Activated T-helper 17 cell treated with anti-CD3 and anti-CD28 coated beads, Interleukin-2, amount 50 U/mL, for 72 hours (primary cell): Measurements from ENCODE around the gene SPINK6. TPM values are rescaled to one million over a fixed set of nuclear protein-coding genes. Genes with fewer than 3 reads are reported as not detected.
A peak's percentile ranks its signal among the peaks of the same experiment; 100 is the strongest.

Experiments
- ATAC-seq: fragments of 150-1000 bp; cut with Tn5 transposase; replicated peaks from 2 replicates; pipeline ENCODE4 v1.10.0; 2021; ENCODE audit warnings: mild to moderate bottlenecking, moderate library complexity
- H3K27ac Mint-ChIP-seq: one replicate; pipeline ENCODE4 v1.8.0; 2022; ENCODE audit warnings: mixed read lengths
- H3K27me3 Mint-ChIP-seq: one replicate; pipeline ENCODE4 v1.8.0; 2022; ENCODE audit warnings: mixed read lengths
- H3K36me3 Mint-ChIP-seq: one replicate; pipeline ENCODE4 v1.8.0; 2022; ENCODE audit warnings: low read depth, mild to moderate bottlenecking, mixed read lengths
- H3K4me1 Mint-ChIP-seq: one replicate; pipeline ENCODE4 v1.8.0; 2022; ENCODE audit warnings: mixed read lengths
- H3K4me3 Mint-ChIP-seq: one replicate; pipeline ENCODE4 v1.8.0; 2022; ENCODE audit warnings: mild to moderate bottlenecking, mixed read lengths
- H3K9me3 Mint-ChIP-seq: one replicate; pipeline ENCODE4 v1.8.0; 2022; ENCODE audit warnings: mixed read lengths
- total RNA-seq, 2 donors: library from RNA; stranded (reverse); gene quantifications; one replicate each; pipeline ENCODE4 v1.2.3, GENCODE V29; 2022

SPINK6 gene, protein sequence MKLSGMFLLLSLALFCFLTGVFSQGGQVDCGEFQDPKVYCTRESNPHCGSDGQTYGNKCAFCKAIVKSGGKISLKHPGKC
- total RNA-seq: not detected

DNA sequence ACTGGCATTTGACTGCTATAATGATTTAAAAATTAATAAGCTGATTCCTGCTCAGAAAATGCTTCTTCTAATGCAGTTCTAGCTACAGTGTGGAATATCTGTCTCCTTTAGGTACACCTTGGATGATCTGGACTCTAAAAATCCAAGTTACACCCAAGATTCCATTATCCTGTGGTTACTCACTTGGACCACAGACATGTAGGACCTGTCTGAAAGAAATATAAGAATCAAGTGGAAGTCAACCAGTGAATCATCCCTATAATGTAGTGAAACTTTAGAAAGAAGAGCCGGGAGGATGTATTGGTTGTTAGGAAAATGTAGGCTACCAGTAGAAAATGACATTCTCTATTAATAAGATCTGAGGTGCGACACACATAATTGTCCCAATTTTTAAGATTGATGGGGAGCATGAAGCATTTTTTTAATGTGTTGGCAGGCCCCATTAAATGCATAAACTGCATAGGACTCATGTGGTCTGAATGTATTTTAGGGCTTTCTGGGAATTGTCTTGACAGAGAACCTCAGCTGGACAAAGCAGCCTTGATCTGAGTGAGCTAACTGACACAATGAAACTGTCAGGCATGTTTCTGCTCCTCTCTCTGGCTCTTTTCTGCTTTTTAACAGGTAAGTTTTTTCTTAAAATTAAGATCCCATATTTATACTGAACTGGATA, at the start of gene SPINK6:
TSS of gene SPINK6 (plus strand) at position 512 of the 673 bp plus-strand sequence. CDS start at position 567, 55 bp downstream.
- peaks cover 21% of the 10 kb centered on the region for H3K27me3 Mint-ChIP-seq
- no peak within 1 kb of the TSS for H3K4me3 Mint-ChIP-seq
- H3K27ac Mint-ChIP-seq: no peak within 1 kb of the TSS
- H3K4me1 Mint-ChIP-seq: no peaks in the 10 kb centered on the region
- no peak for ATAC-seq
- no peaks in the 10 kb centered on the region for H3K36me3 Mint-ChIP-seq
- no peaks in the 10 kb centered on the region for H3K9me3 Mint-ChIP-seq

DNA sequence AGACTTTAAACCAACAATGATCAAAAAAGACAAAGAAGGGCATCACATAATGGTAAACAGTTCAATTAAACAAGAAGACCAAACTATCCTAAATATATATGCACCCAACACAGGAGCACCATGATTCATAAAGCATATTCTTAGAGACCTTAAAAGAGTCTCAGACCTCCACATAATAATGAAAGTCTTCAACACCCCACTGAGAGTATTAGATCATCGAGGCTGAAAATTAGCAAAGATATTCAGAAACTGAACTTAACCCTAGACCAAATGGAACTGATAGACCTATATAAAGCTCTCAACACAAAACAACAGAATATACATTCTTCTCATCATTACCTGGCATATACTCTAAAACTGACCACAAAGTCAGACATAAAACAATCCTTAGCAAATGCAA, 46.2 kb upstream of the SPINK6 start:
- Mint-ChIP-seq H3K27me3 (peaks cover 3% of the 10 kb centered on the region), H3K27ac (no peak overlapping the region), H3K4me3 (no peak overlapping the region), H3K9me3 (no peaks in the 10 kb centered on the region), H3K36me3 (no peaks in the 10 kb centered on the region), H3K4me1 (no peaks in the 10 kb centered on the region)
- ATAC-seq: no peak

DNA sequence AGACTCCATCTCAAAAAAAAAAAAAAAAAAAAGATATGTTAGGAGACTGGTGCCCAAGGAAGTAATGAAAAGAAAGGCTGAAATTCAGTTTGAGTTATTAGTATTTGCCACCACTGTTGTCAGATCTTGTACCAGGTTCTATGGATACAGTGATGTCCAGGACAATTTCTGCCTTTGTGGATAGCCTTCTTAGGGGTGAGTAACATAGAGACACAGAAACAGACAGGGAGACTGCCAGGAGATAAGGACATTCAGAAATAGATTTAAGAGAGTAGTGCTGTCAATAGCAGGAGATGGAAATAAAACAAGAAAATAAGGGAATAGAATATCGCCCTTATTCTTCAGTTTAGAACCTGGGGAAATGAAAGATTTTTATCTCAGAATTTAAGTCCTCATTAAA, 40.8 kb upstream of the SPINK6 start:
- Mint-ChIP-seq H3K27me3 (no peaks in the 10 kb centered on the region), H3K4me3 (no peak overlapping the region), H3K36me3 (no peaks in the 10 kb centered on the region), H3K4me1 (no peaks in the 10 kb centered on the region), H3K27ac (no peak overlapping the region), H3K9me3 (no peaks in the 10 kb centered on the region)
- ATAC-seq: no peak

DNA sequence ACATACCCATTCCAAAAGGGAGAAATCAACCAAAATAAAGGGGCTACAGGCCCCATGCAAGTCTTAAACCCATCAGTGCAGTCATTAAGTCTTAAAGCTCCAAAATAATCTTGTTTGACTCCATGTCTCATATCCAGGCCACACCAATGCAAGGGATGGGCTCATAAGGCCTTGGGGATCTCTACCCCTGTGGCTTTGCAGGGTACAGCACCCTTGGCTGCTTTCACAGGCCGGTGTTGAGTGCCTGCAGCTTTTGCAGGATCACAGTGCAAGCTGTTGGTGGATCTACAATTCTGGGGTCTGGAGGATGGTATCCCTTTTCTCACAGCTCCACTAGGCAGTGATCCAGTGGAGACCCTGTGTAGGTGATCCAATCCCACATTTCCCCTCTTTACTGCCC, 39.5 kb upstream of the SPINK6 start:
- H3K27me3 Mint-ChIP-seq: peaks cover 5% of the 10 kb centered on the region
- H3K27ac Mint-ChIP-seq: no peak overlapping the region
- ATAC-seq: no peak
- H3K4me3 Mint-ChIP-seq: no peak overlapping the region
- H3K36me3 Mint-ChIP-seq: no peaks in the 10 kb centered on the region
- no peaks in the 10 kb centered on the region for H3K4me1 Mint-ChIP-seq
- H3K9me3 Mint-ChIP-seq: no peaks in the 10 kb centered on the region

DNA sequence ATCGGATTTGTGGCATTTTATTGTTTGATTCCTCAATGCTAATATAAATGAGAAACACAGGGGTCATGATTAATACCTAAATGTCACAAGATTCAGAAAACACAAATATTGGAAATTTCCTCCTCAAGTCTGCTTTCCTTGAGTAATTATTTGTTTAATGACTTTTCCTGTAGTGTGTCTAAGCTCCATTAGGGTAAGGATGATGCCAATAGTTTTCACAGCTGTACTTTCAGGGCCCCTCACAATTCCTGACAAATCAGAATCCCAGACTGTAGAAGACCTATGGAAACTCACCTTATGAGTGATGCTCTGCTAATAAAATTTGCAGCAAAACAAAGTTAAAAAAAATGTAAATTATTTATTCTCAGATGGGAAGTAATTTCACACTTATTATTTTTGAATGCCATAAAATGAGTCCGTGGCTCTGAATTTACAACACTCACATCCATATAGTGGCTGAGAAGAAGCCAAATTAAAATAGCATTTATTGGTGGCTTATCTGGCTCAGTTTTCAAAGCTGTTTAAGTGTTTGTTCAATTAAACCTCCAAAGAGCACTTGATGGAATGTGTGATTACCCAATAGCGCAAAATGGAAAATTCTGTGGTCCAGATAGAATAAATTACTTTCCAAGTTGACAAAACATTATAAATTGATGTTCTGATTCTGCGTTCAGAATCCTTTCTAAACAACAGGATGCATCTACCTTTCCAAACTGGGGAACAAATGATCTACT, 36.1 kb upstream of the SPINK6 start:
- H3K9me3 Mint-ChIP-seq: no peaks in the 10 kb centered on the region

DNA sequence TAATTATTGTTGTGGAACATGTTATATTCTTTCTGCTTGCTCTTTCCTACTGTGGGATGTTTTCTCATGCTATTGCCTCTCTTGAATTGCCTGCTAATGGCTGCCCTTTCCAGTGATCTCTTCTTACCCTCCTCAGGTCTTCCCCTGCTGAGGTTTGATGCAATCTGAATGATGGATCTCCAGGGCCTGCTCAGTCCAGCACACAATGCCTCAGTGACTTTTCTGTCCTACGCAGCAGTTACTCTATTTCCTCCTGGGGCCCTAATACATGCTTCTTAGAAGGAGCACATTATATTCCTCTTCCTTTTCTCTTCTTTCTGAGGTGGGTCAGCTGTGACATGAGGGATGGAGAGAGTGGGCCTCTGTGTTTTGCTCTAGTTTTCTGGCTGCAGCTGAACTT, 34.6 kb upstream of the SPINK6 start, which contains the start of gene SPINK14:
TSS of gene SPINK14 (plus strand) at position 301 of the 400 bp plus-strand sequence. CDS start 1,187 bp downstream, outside the sequence.
- H3K9me3 Mint-ChIP-seq: no peaks in the 10 kb centered on the region
- H3K27me3 Mint-ChIP-seq: peaks cover 11% of the 10 kb centered on the region
- no peaks in the 10 kb centered on the region for H3K36me3 Mint-ChIP-seq
- ATAC-seq: no peak
- no peak within 1 kb of the TSS for H3K4me3 Mint-ChIP-seq
- H3K27ac Mint-ChIP-seq: no peak within 1 kb of the TSS
- H3K4me1 Mint-ChIP-seq: no peaks in the 10 kb centered on the region

More for the DNA sequence above, 36.1 kb upstream of the SPINK6 start:
- no peaks in the 10 kb centered on the region for H3K4me1 Mint-ChIP-seq
- ATAC-seq: no peak
- H3K4me3 Mint-ChIP-seq: no peak overlapping the region
- no peaks in the 10 kb centered on the region for H3K36me3 Mint-ChIP-seq
- peaks cover 5% of the 10 kb centered on the region for H3K27me3 Mint-ChIP-seq
- H3K27ac Mint-ChIP-seq: no peak overlapping the region

DNA sequence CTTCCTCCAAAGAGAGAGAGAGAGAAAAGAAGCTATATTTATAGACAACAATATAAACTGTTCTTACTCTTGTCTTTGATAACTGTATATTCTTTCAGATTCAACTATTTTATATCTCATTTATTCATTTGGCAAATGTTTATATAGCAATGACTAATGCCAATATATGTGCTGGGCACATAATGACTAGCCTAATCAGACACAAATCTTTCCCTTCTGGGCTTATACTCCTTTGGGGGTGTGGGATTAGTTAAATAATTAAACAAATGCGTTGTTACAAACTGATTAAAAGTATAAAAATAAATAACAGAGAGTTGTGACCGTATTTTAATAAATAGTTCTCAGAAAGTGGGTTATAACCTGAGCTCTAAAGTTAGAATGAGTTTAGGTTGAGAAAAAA, 30.5 kb upstream of the SPINK6 start:
- no peaks in the 10 kb centered on the region for H3K9me3 Mint-ChIP-seq
- H3K4me3 Mint-ChIP-seq: no peak overlapping the region
- no peak for ATAC-seq

DNA sequence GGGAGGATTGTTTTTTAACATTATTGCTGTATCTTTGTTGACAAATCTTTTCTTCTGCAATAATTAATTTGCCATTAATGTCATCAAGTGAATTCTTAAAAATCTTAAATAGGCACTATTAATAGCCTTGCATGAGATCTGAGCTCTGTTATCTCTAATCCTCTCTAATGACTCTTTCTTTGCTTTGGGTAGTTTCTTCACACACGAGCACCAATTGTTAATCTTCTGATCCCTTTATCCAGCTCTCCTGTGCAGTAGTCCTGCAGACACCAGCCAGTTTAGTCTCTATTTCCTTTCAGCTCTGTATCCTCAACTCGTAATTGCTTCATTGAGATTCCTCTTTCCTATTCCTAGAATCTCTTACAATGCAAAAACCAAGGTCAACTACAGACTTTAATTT, 26.4 kb upstream of the SPINK6 start:
- Mint-ChIP-seq H3K27ac (no peak overlapping the region), H3K4me3 (no peak overlapping the region), H3K36me3 (no peaks in the 10 kb centered on the region), H3K27me3 (peaks cover 15% of the 10 kb centered on the region), H3K4me1 (no peaks in the 10 kb centered on the region), H3K9me3 (no peaks in the 10 kb centered on the region)
- no peak for ATAC-seq

More for the DNA sequence above, 30.5 kb upstream of the SPINK6 start:
- Mint-ChIP-seq H3K4me1 (no peaks in the 10 kb centered on the region), H3K27me3 (peaks cover 13% of the 10 kb centered on the region), H3K27ac (no peak overlapping the region), H3K36me3 (no peaks in the 10 kb centered on the region)

DNA sequence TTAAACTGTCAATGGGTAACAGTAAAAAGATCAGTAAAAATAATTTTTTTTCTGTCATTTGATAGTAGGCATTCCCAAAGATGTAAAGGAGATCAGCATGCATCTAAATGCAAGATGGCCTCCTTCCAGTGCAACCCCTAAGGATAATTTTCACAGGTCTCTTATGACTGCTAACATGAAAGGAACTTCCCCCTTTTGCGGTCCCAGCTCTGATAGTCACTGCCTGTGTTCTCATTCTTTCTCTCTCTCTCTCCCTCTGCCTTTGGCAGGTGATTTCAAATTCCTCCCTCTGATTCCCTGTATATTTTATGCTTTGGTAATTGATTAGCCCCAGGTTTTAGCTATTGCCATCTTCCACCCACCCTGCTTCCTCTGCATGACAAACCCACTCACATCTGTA, 25.6 kb upstream of the SPINK6 start:
- Mint-ChIP-seq H3K9me3 (no peaks in the 10 kb centered on the region), H3K27me3 (peaks cover 15% of the 10 kb centered on the region), H3K36me3 (no peaks in the 10 kb centered on the region), H3K4me3 (no peak overlapping the region), H3K4me1 (no peaks in the 10 kb centered on the region), H3K27ac (no peak overlapping the region)
- ATAC-seq: no peak

DNA sequence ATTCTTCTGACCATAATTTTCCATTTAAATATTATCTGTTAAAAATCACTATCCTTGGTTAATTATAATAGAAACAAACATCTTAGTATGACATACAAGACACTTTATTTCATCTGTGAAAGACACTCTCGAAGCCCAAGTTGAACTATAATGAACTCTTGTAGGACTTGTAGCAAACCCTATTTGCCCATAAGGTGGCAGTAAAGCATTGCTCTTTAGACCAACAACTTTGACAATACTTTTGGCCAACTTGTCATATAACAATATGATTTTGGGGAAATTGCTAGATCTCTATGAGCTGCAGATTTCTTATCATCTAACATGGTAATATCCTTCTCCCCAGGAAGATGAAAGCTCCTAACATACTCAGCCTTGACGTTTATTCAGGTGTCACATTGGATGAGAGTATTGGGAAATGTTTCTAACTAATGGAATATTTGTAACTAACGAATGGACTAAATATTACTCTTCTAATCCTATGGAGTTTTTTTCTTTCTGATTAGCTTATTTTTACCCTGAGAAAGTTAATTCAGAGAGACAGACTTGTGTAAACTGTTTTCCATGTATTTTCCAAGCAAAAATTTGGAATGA, 23.5 kb upstream of the SPINK6 start:
- ATAC-seq: peak; percentile 49
- peaks cover 9% of the 10 kb centered on the region for H3K27me3 Mint-ChIP-seq

DNA sequence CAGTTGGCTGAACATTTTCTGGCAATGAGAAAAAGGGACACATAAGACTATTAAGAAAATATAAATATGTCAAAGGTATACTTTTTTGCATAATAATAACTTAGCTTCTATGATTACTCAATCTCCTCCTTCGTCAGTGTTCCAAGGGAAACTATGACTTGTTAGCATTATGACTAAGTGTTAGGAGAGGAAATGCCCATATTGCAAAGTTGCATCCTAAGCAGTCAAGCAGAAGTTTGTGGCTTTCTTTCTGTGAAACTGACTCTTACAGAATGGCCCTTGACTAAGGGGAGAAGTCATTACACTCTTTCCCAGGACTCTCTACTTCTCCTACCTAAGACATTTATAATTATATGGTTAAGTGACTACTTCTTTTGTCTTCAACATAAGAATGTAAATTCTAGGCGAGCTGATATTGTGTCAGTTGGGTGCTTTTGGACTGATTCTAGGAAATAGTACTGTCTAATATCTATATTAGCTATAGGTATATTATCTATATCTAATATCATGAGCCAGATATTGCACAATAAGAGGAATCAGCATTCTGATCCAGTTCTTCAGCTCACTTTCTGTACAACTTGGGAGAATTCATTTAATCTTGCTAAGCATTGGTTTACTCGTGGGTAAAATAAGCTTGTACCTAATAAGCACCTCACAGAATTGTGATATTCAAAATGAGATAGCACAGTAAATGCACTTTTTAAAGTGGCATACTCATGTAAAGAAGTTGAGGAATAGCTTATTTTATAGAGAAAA, 16.4 kb upstream of the SPINK6 start:
- H3K4me1 Mint-ChIP-seq: no peaks in the 10 kb centered on the region
- peak overlapping the region; percentile 56 for H3K27ac Mint-ChIP-seq
- H3K27me3 Mint-ChIP-seq: peaks cover 6% of the 10 kb centered on the region
- peak overlapping the region; percentile 19 for H3K4me3 Mint-ChIP-seq
- H3K9me3 Mint-ChIP-seq: no peaks in the 10 kb centered on the region
- ATAC-seq: peak; percentile 99
- H3K36me3 Mint-ChIP-seq: no peaks in the 10 kb centered on the region

More for the DNA sequence above, 23.5 kb upstream of the SPINK6 start:
- Mint-ChIP-seq H3K4me1 (no peaks in the 10 kb centered on the region), H3K4me3 (no peak overlapping the region), H3K36me3 (no peaks in the 10 kb centered on the region), H3K9me3 (no peaks in the 10 kb centered on the region), H3K27ac (no peak overlapping the region)

DNA sequence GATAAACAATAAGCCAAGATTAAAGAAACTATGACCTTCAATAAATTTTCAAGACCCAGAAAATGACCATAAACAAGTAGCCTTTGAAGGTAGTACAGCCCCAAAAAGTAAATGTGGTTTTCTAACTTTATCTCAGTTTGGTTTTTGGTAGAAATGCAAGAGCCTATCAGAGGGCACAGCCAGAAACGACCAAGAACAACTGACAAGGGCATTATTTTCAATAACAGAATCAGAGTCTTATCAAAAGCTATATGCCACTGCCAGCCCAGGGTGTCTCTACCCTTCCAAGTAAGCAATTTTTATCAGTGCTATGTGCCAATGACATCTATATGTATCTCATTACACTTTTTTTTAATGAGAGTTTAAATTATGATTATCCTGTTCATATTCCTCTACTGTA, 11.8 kb upstream of the SPINK6 start:
- Mint-ChIP-seq H3K4me3 (no peak overlapping the region), H3K9me3 (no peaks in the 10 kb centered on the region), H3K27me3 (peaks cover 6% of the 10 kb centered on the region), H3K4me1 (no peaks in the 10 kb centered on the region), H3K36me3 (no peaks in the 10 kb centered on the region), H3K27ac (no peak overlapping the region)
- ATAC-seq: no peak

DNA sequence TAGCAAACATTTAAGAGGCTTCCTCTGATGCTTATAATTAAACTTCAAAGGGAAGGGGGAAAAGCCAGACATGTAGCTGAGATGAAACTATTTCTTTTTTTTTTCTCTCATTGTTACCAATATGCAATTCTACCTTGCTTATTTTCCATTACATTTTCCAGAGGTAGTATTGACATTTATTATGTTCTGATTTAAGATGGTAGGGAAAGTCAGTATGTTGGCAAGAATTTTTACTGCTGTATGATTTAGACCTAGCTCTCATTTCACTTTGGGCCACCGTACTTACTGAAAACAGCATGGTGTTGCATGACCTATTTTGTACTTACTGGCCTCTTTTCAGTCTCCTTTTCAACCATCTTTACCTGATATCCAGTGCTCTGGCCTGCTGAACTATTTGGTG, 9.6 kb upstream of the SPINK6 start:
- Mint-ChIP-seq H3K36me3 (no peaks in the 10 kb centered on the region), H3K4me1 (no peaks in the 10 kb centered on the region), H3K27ac (no peak overlapping the region), H3K9me3 (no peaks in the 10 kb centered on the region), H3K4me3 (no peak overlapping the region), H3K27me3 (peaks cover 5% of the 10 kb centered on the region)
- no peak for ATAC-seq

DNA sequence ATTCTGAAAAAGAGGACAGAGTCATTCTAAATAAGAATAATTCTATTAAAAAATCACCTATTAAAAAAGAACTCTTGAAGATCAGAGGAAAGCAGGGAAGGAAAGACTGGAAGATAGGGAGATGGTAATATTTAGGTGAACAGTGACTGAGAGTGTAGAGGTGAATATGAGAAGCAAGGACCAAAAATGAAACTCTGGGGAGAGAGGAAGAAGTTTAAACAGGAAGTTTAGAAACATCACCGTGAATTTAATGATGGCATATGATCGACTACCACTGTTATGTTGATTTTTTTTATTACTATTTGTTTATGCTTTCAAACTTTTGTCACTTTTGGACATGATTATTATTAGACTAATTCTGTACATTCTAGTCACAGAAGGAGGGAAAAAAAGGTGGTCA, 1.7 kb upstream of the SPINK6 start:
- Mint-ChIP-seq H3K36me3 (no peaks in the 10 kb centered on the region), H3K4me1 (no peaks in the 10 kb centered on the region), H3K27me3 (peaks cover 20% of the 10 kb centered on the region), H3K4me3 (no peak overlapping the region), H3K27ac (no peak overlapping the region), H3K9me3 (no peaks in the 10 kb centered on the region)
- no peak for ATAC-seq
